Measurements from ENCODE around the gene SLC26A5. TPM values are rescaled to one million over a fixed set of nuclear protein-coding genes. Genes with fewer than 3 reads are reported as not detected.

Gene SLC26A5
- total RNA-seq, 2 donors from 2014 or later = 0.35 to 0.53 TPM

DNA sequence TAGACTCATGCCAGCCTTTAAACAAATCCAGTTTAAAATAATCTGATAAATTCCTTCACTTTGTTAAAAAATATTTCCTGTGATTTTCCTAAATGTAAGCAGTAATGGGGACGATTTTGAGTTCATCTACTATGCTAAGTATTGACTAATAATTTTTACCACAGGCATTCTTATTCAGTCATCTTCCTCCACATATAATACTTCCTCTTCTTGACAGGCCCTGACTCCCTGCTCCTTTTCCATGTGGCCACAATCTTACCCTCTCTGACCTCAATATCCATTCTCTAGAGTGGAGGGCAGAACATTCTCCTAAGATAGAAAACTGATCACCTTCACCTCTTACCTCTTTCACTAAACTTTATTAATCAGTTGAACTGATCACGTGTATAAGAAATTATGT is 109.2 kb downstream of the SLC26A5 start:
- Histone ChIP-seq H3K27ac (ENCODE audit: low read depth, low read length) (no peak overlapping the region), H3K9ac (ENCODE audit: extremely low read depth, low read length, poor library complexity, severe bottlenecking) (no peak overlapping the region), H3K36me3 (ENCODE audit: control insufficient read depth, insufficient read depth, low read length) (peaks cover 86% of the 10 kb centered on the region), H3K4me3 (ENCODE audit: low read length) (no peak overlapping the region), H3K9me3 (ENCODE audit: control insufficient read depth, low read length) (peaks cover 7% of the 10 kb centered on the region), H3K4me1 (ENCODE audit: control insufficient read depth, insufficient read depth, low read length) (no peaks in the 10 kb centered on the region), H3K27me3 (ENCODE audit: control insufficient read depth, insufficient read depth, low read length, poor library complexity, severe bottlenecking) (no peaks in the 10 kb centered on the region)
- Mint-ChIP-seq H3K36me3 (ENCODE audit: low read depth) (peaks cover 68% of the 10 kb centered on the region), H3K9me3 (no peaks in the 10 kb centered on the region), H3K27ac (no peak overlapping the region), H3K4me3 (no peak overlapping the region), H3K27me3 (ENCODE audit: insufficient read depth) (no peaks in the 10 kb centered on the region), H3K4me1 (no peaks in the 10 kb centered on the region)
- WGBS, 2 experiments (ENCODE audit: insufficient coverage in 1 of 2, insufficient read length in 1 of 2) = 88 to 100% methylated on average over 1 to 2 of the region's 2 CpGs
- no peak for DNase-seq
- TF ChIP-seq, protein P1, sequence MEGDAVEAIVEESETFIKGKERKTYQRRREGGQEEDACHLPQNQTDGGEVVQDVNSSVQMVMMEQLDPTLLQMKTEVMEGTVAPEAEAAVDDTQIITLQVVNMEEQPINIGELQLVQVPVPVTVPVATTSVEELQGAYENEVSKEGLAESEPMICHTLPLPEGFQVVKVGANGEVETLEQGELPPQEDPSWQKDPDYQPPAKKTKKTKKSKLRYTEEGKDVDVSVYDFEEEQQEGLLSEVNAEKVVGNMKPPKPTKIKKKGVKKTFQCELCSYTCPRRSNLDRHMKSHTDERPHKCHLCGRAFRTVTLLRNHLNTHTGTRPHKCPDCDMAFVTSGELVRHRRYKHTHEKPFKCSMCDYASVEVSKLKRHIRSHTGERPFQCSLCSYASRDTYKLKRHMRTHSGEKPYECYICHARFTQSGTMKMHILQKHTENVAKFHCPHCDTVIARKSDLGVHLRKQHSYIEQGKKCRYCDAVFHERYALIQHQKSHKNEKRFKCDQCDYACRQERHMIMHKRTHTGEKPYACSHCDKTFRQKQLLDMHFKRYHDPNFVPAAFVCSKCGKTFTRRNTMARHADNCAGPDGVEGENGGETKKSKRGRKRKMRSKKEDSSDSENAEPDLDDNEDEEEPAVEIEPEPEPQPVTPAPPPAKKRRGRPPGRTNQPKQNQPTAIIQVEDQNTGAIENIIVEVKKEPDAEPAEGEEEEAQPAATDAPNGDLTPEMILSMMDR (conservative IDR thresholded peaks at IDR 0.05) = no peak

DNA sequence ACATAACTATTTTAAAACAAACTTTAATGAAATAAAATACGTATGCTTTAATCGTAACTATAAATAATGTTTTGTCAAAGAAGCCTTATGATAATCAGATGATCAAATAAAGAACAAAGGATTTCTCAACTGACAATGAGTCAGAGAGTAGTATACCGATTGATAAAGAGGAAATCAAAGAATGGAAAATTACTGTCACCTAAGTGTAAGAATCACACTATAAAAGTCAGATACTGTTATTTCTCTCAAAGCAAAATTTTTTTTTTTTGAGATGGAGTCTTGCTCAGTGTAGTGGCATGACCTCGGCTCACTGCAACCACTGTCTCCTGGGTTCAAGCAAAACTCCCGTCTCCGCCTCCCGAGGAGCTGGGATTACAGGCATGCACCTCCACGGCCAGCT is 120.3 kb downstream of the SLC26A5 start:
- Histone ChIP-seq H3K27me3 (ENCODE audit: control insufficient read depth, insufficient read depth, low read length, poor library complexity, severe bottlenecking) (no peaks in the 10 kb centered on the region), H3K36me3 (ENCODE audit: control insufficient read depth, insufficient read depth, low read length) (peaks cover 84% of the 10 kb centered on the region), H3K9me3 (ENCODE audit: control insufficient read depth, low read length) (no peaks in the 10 kb centered on the region), H3K4me3 (ENCODE audit: low read length) (no peak overlapping the region), H3K27ac (ENCODE audit: low read depth, low read length) (no peak overlapping the region), H3K9ac (ENCODE audit: extremely low read depth, low read length, poor library complexity, severe bottlenecking) (no peak overlapping the region), H3K4me1 (ENCODE audit: control insufficient read depth, insufficient read depth, low read length) (no peaks in the 10 kb centered on the region)
- 90 to 100% methylated on average over 2 to 6 of the region's 8 CpGs for WGBS, 2 experiments (ENCODE audit: insufficient coverage in 1 of 2, insufficient read length in 1 of 2)
- TF ChIP-seq, protein P1 (conservative IDR thresholded peaks at IDR 0.05) = no peak
- peaks cover 5% of the 10 kb centered on the region for H3K4me1 Mint-ChIP-seq
- no peaks in the 10 kb centered on the region for H3K9me3 Mint-ChIP-seq
- DNase-seq = no peak
- no peaks in the 10 kb centered on the region for H3K27me3 Mint-ChIP-seq (ENCODE audit: insufficient read depth)
- no peak overlapping the region for H3K4me3 Mint-ChIP-seq
- H3K27ac Mint-ChIP-seq = no peak overlapping the region
- peaks cover 50% of the 10 kb centered on the region for H3K36me3 Mint-ChIP-seq (ENCODE audit: low read depth)

Other genes starting within 250 kb of the SLC26A5 start
- gene PMPCB, start 148.8 kb downstream of the SLC26A5 start, total RNA-seq = 10 to 100 TPM; 63.9 to 75.2 TPM
- 10 to 100 TPM; 40.8 to 43.0 TPM for gene DNAJC2, start 101.4 kb downstream of the SLC26A5 start, total RNA-seq
- 100 to 1,000 TPM; 108 to 109 TPM for gene PSMC2, start 98.6 kb downstream of the SLC26A5 start, total RNA-seq